ENCODE data around the gene MSH3. TPM values are rescaled to one million over a fixed set of nuclear protein-coding genes. Genes with fewer than 3 reads are reported as not detected.
"Not testable (repeated sequence)": the region's sequence is repeated elsewhere in the genome, so short reads cannot be mapped to it uniquely, and the experiment has no call there.

The MSH3 gene
- total RNA-seq, 1 experiment from 2014 or later, result 21.9 TPM

- CTCF ChIA-PET, result interaction anchor here (1.2 kb wide), 1 partner anchor 21 kb away, joined by 5 read pairs; no protein-coding TSS in a partner anchor
- intact Hi-C loops (cut with micrococcal nuclease), result no loop called here
- Mint-ChIP-seq H3K27ac (ENCODE audit: low read depth, unreplicated experiment) (no peak overlapping the region), H3K4me1 (ENCODE audit: insufficient read depth, unreplicated experiment) (peaks cover 6% of the 10 kb centered on the region), H3K4me3 (ENCODE audit: unreplicated experiment) (no peak overlapping the region), H3K9me3 (ENCODE audit: unreplicated experiment) (no peaks in the 10 kb centered on the region), H3K36me3 (ENCODE audit: insufficient read depth, unreplicated experiment) (peaks cover 27% of the 10 kb centered on the region), H3K27me3 (ENCODE audit: insufficient read depth, unreplicated experiment) (no peaks in the 10 kb centered on the region)
- DNase-seq (ENCODE audit: unreplicated experiment), result peak; percentile 55
- no peak for TF ChIP-seq CTCF (IDR thresholded peaks at IDR 0.05; ENCODE audit: unreplicated experiment)
- POLR2A ChIA-PET, result no interaction called here
- no TSS peak for BruUV-seq (replicated peaks)
Observed at GRCh38 chr5:80871541-80871961, 217.1 kb downstream of the MSH3 start.

- CTCF ChIA-PET, result no interaction called here
- H3K27ac Mint-ChIP-seq (ENCODE audit: low read depth, unreplicated experiment), result no peak overlapping the region
- H3K27me3 Mint-ChIP-seq (ENCODE audit: insufficient read depth, unreplicated experiment), result no peaks in the 10 kb centered on the region
- peaks cover 35% of the 10 kb centered on the region for H3K36me3 Mint-ChIP-seq (ENCODE audit: insufficient read depth, unreplicated experiment)
- POLR2A ChIA-PET, result no interaction called here
- no peaks in the 10 kb centered on the region for H3K9me3 Mint-ChIP-seq (ENCODE audit: unreplicated experiment)
- DNase-seq (ENCODE audit: unreplicated experiment), result no peak
- intact Hi-C loops (cut with micrococcal nuclease), result no loop called here
- no TSS peak for BruUV-seq (replicated peaks)
- no peak for TF ChIP-seq CTCF (IDR thresholded peaks at IDR 0.05; ENCODE audit: unreplicated experiment)
- H3K4me1 Mint-ChIP-seq (ENCODE audit: insufficient read depth, unreplicated experiment), result peaks cover 6% of the 10 kb centered on the region
- H3K4me3 Mint-ChIP-seq (ENCODE audit: unreplicated experiment), result no peak overlapping the region
Observed at GRCh38 chr5:80874162-80874561, 219.7 kb downstream of the MSH3 start.

- CTCF ChIA-PET, result no interaction called here
- no peaks in the 10 kb centered on the region for H3K9me3 Mint-ChIP-seq (ENCODE audit: unreplicated experiment)
- no peak for DNase-seq (ENCODE audit: unreplicated experiment)
- TF ChIP-seq CTCF (IDR thresholded peaks at IDR 0.05; ENCODE audit: unreplicated experiment), result no peak
- H3K36me3 Mint-ChIP-seq (ENCODE audit: insufficient read depth, unreplicated experiment), result peaks cover 47% of the 10 kb centered on the region
- intact Hi-C loops (cut with micrococcal nuclease), result no loop called here
- H3K4me1 Mint-ChIP-seq (ENCODE audit: insufficient read depth, unreplicated experiment), result no peaks in the 10 kb centered on the region
- H3K27me3 Mint-ChIP-seq (ENCODE audit: insufficient read depth, unreplicated experiment), result no peaks in the 10 kb centered on the region
- H3K4me3 Mint-ChIP-seq (ENCODE audit: unreplicated experiment), result no peak overlapping the region
- no TSS peak for BruUV-seq (replicated peaks)
- no peak overlapping the region for H3K27ac Mint-ChIP-seq (ENCODE audit: low read depth, unreplicated experiment)
- POLR2A ChIA-PET, result no interaction called here
Observed at GRCh38 chr5:80877592-80877991, 223.1 kb downstream of the MSH3 start.

- Mint-ChIP-seq H3K9me3 (ENCODE audit: unreplicated experiment) (no peaks in the 10 kb centered on the region), H3K27ac (ENCODE audit: low read depth, unreplicated experiment) (no peak overlapping the region), H3K27me3 (ENCODE audit: insufficient read depth, unreplicated experiment) (no peaks in the 10 kb centered on the region), H3K4me1 (ENCODE audit: insufficient read depth, unreplicated experiment) (no peaks in the 10 kb centered on the region), H3K36me3 (ENCODE audit: insufficient read depth, unreplicated experiment) (peaks cover 32% of the 10 kb centered on the region), H3K4me3 (ENCODE audit: unreplicated experiment) (no peak overlapping the region)
- no TSS peak for BruUV-seq (replicated peaks)
- ChIA-PET CTCF (no interaction called here), POLR2A (interaction anchor here (0.6 kb wide), 1 partner anchor 67 kb away, joined by 3 read pairs; no protein-coding TSS in a partner anchor)
- TF ChIP-seq CTCF (IDR thresholded peaks at IDR 0.05; ENCODE audit: unreplicated experiment), result no peak
- DNase-seq (ENCODE audit: unreplicated experiment), result no peak
- intact Hi-C loops (cut with micrococcal nuclease), result no loop called here
Observed at GRCh38 chr5:80881726-80882125, 227.3 kb downstream of the MSH3 start.

- H3K4me3 Mint-ChIP-seq (ENCODE audit: unreplicated experiment); H3K9me3 Mint-ChIP-seq (ENCODE audit: unreplicated experiment); H3K27me3 Mint-ChIP-seq (ENCODE audit: insufficient read depth, unreplicated experiment); DNase-seq (ENCODE audit: unreplicated experiment); H3K27ac Mint-ChIP-seq (ENCODE audit: low read depth, unreplicated experiment); intact Hi-C loops (cut with micrococcal nuclease); H3K4me1 Mint-ChIP-seq (ENCODE audit: insufficient read depth, unreplicated experiment); BruUV-seq (replicated peaks); POLR2A ChIA-PET: not testable (repeated sequence)
- peaks cover 23% of the 10 kb centered on the region for H3K36me3 Mint-ChIP-seq (ENCODE audit: insufficient read depth, unreplicated experiment)
- CTCF ChIA-PET, result interaction anchor here (0.6 kb wide), 2 partner anchors 11 to 1376 kb away, joined by 3 to 4 read pairs; no protein-coding TSS in a partner anchor
Observed at GRCh38 chr5:80883390-80883789, 228.9 kb downstream of the MSH3 start.

Data from MCF 10A (cell line).